K562 (cell line): Measurements from ENCODE around the gene PALMD. TPM values are rescaled to one million over a fixed set of nuclear protein-coding genes. Genes with fewer than 3 reads are reported as not detected.

Source experiments
- ESRRA ChIP-seq: fragments of 450-650 bp; IDR thresholded peaks from 2 replicates; pipeline ENCODE4 v1.6.1; 2014; ENCODE audit warnings: low read depth, mild to moderate bottlenecking, moderate library complexity, borderline replicate concordance
- NUFIP1 ChIP-seq: fragments of 450-650 bp; IDR thresholded peaks from 2 replicates; pipeline ENCODE4 v1.6.1; 2018; ENCODE audit not compliant: partially characterized antibody
- SOX6 ChIP-seq: fragments of 450-650 bp; IDR thresholded peaks from 2 replicates; pipeline ENCODE4 v1.6.1; 2014; ENCODE audit warnings: mild to moderate bottlenecking
- SREBF2 ChIP-seq: sonication (generic); formaldehyde crosslinking; IDR thresholded peaks from 2 replicates; pipeline ENCODE4 v1.4.0; 2020; ENCODE audit warnings: mild to moderate bottlenecking, missing genetic modification reagents
- TAL1 ChIP-seq: fragments of 450-650 bp; IDR thresholded peaks from 2 replicates; pipeline ENCODE4 v1.6.1; 2016; ENCODE audit warnings: mild to moderate bottlenecking
- ZNF24 ChIP-seq: fragments of 450-650 bp; IDR thresholded peaks from 2 replicates; pipeline ENCODE4 v1.6.1; 2016
- polyA plus RNA-seq, 8 experiments: library from polyadenylated mRNA; depleted of rRNA in 4 of 8; stranded (reverse) in 5 of 8; unstranded in 3 of 8; fragments of >200 nt; fragmentation: Nextera tagmentation in 2 of 8; fragmentation: Illumina TruSeq in 1 of 8; extraction: Ambion mirVana in 2 of 8; extraction: Trizol in 1 of 8; gene quantifications; 2 replicates each; pipeline versions ENCODE4 v1.2.1 to v1.2.3, GENCODE V29; 2011 to 2014; ENCODE audit warnings: inconsistent platforms in 1 of 8, missing spikeins in 1 of 8
- total RNA-seq, 7 experiments: library from RNA; depleted of rRNA in 6 of 7; stranded (reverse); fragments of >200 nt in 6 of 7; fragmentation: Illumina TruSeq in 2 of 7; extraction: Trizol in 2 of 7; gene quantifications; 2 replicates each; pipeline versions ENCODE4 v1.2.1 to v1.2.3, GENCODE V29; 2011 to 2021; ENCODE audit warnings: low replicate concordance in 1 of 7
- TF ChIP-seq, protein P1 (sequence below), 2 experiments: fragments of 450-650 bp; IDR thresholded peaks; 2 replicates each; pipeline ENCODE4 v1.6.1; 2018; ENCODE audit warnings: mild to moderate bottlenecking in 2 of 2, low read depth in 1 of 2; ENCODE audit not compliant: partially characterized antibody in 2 of 2
- TF ChIP-seq, protein P2 (sequence below): fragments of 450-650 bp; IDR thresholded peaks from 2 replicates; pipeline ENCODE4 v1.6.1; 2018; ENCODE audit not compliant: partially characterized antibody
- TF ChIP-seq, protein P3 (sequence below): fragments of 450-650 bp; formaldehyde crosslinking; IDR thresholded peaks from 2 replicates; pipeline ENCODE4 v1.4.0; 2022; ENCODE audit warnings: missing genetic modification characterization
- TF ChIP-seq, protein P4 (sequence below): sonication (generic); formaldehyde crosslinking; IDR thresholded peaks from 2 replicates; pipeline ENCODE4 v1.8.1; 2023; ENCODE audit warnings: mild to moderate bottlenecking, missing genetic modification reagents
- TF ChIP-seq, protein P5 (sequence below): fragments of 150-350 bp; IDR thresholded peaks from 2 replicates; pipeline ENCODE4 v1.6.1; 2014; ENCODE audit warnings: low read depth, mild to moderate bottlenecking, low read length, borderline replicate concordance
- TF ChIP-seq, protein P6 (sequence below): sonication (generic); formaldehyde crosslinking; IDR thresholded peaks from 2 replicates; pipeline ENCODE4 v1.5.0; 2020; ENCODE audit warnings: missing genetic modification reagents

PALMD gene
- total and polyA plus RNA-seq, 9 of the 15 experiments (the other 6 are each of a cell fraction or from before 2014, with no cell fraction given): 2.7 to 13.5 (median 5.4) TPM

DNA sequence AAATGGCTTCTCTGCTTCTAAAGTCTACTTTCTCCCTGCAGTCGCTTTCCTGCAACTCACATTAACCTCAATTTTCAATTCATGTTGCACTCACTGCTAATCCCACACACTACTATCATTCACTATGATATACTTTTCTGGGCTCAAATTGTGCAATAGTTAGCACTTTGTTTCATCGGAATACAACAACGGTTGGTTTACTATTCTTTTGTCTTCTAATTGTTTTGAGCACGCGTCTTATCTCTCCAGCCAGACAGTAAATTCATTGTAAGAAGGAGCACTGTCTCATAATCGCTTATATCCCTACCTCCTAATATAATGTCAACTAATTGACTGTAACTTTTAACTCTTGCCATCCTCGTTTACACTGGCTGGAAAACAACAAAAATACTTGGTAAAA is 3.9 kb upstream of the PALMD start (continued):
- TF ChIP-seq, protein P1, sequence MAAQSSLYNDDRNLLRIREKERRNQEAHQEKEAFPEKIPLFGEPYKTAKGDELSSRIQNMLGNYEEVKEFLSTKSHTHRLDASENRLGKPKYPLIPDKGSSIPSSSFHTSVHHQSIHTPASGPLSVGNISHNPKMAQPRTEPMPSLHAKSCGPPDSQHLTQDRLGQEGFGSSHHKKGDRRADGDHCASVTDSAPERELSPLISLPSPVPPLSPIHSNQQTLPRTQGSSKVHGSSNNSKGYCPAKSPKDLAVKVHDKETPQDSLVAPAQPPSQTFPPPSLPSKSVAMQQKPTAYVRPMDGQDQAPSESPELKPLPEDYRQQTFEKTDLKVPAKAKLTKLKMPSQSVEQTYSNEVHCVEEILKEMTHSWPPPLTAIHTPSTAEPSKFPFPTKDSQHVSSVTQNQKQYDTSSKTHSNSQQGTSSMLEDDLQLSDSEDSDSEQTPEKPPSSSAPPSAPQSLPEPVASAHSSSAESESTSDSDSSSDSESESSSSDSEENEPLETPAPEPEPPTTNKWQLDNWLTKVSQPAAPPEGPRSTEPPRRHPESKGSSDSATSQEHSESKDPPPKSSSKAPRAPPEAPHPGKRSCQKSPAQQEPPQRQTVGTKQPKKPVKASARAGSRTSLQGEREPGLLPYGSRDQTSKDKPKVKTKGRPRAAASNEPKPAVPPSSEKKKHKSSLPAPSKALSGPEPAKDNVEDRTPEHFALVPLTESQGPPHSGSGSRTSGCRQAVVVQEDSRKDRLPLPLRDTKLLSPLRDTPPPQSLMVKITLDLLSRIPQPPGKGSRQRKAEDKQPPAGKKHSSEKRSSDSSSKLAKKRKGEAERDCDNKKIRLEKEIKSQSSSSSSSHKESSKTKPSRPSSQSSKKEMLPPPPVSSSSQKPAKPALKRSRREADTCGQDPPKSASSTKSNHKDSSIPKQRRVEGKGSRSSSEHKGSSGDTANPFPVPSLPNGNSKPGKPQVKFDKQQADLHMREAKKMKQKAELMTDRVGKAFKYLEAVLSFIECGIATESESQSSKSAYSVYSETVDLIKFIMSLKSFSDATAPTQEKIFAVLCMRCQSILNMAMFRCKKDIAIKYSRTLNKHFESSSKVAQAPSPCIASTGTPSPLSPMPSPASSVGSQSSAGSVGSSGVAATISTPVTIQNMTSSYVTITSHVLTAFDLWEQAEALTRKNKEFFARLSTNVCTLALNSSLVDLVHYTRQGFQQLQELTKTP (IDR thresholded peaks at IDR 0.05; ENCODE audit: low read depth in 1 of 2, partially characterized antibody in 2 of 2): no peak
- TF ChIP-seq, protein P2, sequence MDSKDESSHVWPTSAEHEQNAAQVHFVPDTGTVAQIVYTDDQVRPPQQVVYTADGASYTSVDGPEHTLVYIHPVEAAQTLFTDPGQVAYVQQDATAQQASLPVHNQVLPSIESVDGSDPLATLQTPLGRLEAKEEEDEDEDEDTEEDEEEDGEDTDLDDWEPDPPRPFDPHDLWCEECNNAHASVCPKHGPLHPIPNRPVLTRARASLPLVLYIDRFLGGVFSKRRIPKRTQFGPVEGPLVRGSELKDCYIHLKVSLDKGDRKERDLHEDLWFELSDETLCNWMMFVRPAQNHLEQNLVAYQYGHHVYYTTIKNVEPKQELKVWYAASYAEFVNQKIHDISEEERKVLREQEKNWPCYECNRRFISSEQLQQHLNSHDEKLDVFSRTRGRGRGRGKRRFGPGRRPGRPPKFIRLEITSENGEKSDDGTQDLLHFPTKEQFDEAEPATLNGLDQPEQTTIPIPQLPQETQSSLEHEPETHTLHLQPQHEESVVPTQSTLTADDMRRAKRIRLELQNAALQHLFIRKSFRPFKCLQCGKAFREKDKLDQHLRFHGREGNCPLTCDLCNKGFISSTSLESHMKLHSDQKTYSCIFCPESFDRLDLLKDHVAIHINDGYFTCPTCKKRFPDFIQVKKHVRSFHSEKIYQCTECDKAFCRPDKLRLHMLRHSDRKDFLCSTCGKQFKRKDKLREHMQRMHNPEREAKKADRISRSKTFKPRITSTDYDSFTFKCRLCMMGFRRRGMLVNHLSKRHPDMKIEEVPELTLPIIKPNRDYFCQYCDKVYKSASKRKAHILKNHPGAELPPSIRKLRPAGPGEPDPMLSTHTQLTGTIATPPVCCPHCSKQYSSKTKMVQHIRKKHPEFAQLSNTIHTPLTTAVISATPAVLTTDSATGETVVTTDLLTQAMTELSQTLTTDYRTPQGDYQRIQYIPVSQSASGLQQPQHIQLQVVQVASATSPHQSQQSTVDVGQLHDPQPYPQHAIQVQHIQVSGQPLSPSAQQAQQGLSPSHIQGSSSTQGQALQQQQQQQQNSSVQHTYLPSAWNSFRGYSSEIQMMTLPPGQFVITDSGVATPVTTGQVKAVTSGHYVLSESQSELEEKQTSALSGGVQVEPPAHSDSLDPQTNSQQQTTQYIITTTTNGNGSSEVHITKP: no peak
- TF ChIP-seq TAL1 (peak; percentile 76), SOX6 (peak; percentile 99), ESRRA (no peak), SREBF2 (CRISPR knock-in tag) (no peak), ZNF24 (no peak), NUFIP1 (no peak)
- TF ChIP-seq, protein P3, sequence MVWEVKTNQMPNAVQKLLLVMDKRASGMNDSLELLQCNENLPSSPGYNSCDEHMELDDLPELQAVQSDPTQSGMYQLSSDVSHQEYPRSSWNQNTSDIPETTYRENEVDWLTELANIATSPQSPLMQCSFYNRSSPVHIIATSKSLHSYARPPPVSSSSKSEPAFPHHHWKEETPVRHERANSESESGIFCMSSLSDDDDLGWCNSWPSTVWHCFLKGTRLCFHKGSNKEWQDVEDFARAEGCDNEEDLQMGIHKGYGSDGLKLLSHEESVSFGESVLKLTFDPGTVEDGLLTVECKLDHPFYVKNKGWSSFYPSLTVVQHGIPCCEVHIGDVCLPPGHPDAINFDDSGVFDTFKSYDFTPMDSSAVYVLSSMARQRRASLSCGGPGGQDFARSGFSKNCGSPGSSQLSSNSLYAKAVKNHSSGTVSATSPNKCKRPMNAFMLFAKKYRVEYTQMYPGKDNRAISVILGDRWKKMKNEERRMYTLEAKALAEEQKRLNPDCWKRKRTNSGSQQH (CRISPR knock-in tag): no peak
- TF ChIP-seq, protein P4, sequence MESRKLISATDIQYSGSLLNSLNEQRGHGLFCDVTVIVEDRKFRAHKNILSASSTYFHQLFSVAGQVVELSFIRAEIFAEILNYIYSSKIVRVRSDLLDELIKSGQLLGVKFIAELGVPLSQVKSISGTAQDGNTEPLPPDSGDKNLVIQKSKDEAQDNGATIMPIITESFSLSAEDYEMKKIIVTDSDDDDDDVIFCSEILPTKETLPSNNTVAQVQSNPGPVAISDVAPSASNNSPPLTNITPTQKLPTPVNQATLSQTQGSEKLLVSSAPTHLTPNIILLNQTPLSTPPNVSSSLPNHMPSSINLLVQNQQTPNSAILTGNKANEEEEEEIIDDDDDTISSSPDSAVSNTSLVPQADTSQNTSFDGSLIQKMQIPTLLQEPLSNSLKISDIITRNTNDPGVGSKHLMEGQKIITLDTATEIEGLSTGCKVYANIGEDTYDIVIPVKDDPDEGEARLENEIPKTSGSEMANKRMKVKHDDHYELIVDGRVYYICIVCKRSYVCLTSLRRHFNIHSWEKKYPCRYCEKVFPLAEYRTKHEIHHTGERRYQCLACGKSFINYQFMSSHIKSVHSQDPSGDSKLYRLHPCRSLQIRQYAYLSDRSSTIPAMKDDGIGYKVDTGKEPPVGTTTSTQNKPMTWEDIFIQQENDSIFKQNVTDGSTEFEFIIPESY: no peak
- TF ChIP-seq, protein P5, sequence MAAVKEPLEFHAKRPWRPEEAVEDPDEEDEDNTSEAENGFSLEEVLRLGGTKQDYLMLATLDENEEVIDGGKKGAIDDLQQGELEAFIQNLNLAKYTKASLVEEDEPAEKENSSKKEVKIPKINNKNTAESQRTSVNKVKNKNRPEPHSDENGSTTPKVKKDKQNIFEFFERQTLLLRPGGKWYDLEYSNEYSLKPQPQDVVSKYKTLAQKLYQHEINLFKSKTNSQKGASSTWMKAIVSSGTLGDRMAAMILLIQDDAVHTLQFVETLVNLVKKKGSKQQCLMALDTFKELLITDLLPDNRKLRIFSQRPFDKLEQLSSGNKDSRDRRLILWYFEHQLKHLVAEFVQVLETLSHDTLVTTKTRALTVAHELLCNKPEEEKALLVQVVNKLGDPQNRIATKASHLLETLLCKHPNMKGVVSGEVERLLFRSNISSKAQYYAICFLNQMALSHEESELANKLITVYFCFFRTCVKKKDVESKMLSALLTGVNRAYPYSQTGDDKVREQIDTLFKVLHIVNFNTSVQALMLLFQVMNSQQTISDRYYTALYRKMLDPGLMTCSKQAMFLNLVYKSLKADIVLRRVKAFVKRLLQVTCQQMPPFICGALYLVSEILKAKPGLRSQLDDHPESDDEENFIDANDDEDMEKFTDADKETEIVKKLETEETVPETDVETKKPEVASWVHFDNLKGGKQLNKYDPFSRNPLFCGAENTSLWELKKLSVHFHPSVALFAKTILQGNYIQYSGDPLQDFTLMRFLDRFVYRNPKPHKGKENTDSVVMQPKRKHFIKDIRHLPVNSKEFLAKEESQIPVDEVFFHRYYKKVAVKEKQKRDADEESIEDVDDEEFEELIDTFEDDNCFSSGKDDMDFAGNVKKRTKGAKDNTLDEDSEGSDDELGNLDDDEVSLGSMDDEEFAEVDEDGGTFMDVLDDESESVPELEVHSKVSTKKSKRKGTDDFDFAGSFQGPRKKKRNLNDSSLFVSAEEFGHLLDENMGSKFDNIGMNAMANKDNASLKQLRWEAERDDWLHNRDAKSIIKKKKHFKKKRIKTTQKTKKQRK: no peak
- TF ChIP-seq, protein P6, sequence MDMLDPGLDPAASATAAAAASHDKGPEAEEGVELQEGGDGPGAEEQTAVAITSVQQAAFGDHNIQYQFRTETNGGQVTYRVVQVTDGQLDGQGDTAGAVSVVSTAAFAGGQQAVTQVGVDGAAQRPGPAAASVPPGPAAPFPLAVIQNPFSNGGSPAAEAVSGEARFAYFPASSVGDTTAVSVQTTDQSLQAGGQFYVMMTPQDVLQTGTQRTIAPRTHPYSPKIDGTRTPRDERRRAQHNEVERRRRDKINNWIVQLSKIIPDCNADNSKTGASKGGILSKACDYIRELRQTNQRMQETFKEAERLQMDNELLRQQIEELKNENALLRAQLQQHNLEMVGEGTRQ: no peak
